GM12878 (cell line): ENCODE results near the gene TAF4. TPM values are rescaled to one million over a fixed set of nuclear protein-coding genes. Genes with fewer than 3 reads are reported as not detected.

ENCODE experiments used
- ATAC-seq: fragments of 200-7000 bp; cut with Tn5 transposase; 3 replicates; pipeline ENCODE4 v1.9.1; 2020; ENCODE audit warnings: mild to moderate bottlenecking, moderate library complexity
- BruUV-seq: library from RNA; stranded (reverse); fragments of 400-500 nt; replicated peaks from 2 replicates; lab custom pipeline; 2021; lab: Mats Ljungman, UMichigan
- CTCF ChIA-PET: fragments of 300-600 bp; sonication (Branson Sonifier 250); formaldehyde crosslinking; extraction: SDS; loops from one replicate; lab custom pipeline; 2021; ENCODE audit warnings: inconsistent platforms; lab: Yijun Ruan, JAX
- POLR2A ChIA-PET: fragments of 350-600 bp; formaldehyde crosslinking; extraction: SDS; loops from one replicate; lab custom pipeline; 2021; ENCODE audit warnings: inconsistent platforms; lab: Charles Lee
- RAD21 ChIA-PET: fragments of 300-600 bp; sonication (Branson Sonifier 250); formaldehyde crosslinking; loops from one replicate; lab custom pipeline; 2023; ENCODE audit warnings: antibody characterized with exemption; ENCODE audit not compliant: unreplicated experiment; lab: Charles Lee
- SMC1A ChIA-PET: fragments of 300-600 bp; sonication (Branson Sonifier 250); formaldehyde crosslinking; loops from one replicate; lab custom pipeline; 2023; ENCODE audit not compliant: unreplicated experiment, uncharacterized antibody; lab: Charles Lee
- DNase-seq: peaks from one replicate; pipeline ENCODE4 v3.0.0-alpha.2; 2011; ENCODE audit warnings: low read depth, low spot score
- FAIRE-seq: peaks from 3 replicates; lab custom pipeline; 2011; peaks lifted over from hg19 to GRCh38; lab: Jason Lieb, UNC
- H2AFZ ChIP-seq: 2 replicates; pipeline ENCODE4 v1.6.0; 2011; ENCODE audit warnings: low read depth, low read length, control low read depth; ENCODE audit not compliant: control insufficient read depth
- H3K27ac ChIP-seq: 2 replicates; pipeline ENCODE4 v1.5.1; 2011; ENCODE audit warnings: control low read depth; ENCODE audit not compliant: control insufficient read depth, insufficient read depth
- H3K27me3 ChIP-seq, 2 experiments: replicated peaks in 1 of 2; 2 replicates each; pipeline versions ENCODE4 v1.6.0 to v1.6.1; 2011; ENCODE audit warnings: low read length in 1 of 2; ENCODE audit not compliant: control insufficient read depth in 2 of 2, insufficient read depth in 2 of 2
- H3K36me3 ChIP-seq, 2 experiments: 2 replicates each; pipeline ENCODE4 v1.5.1; 2011; ENCODE audit warnings: low read length in 1 of 2; ENCODE audit not compliant: control insufficient read depth in 2 of 2, insufficient read depth in 2 of 2
- H3K4me1 ChIP-seq: 2 replicates; pipeline ENCODE4 v1.6.1; 2011; ENCODE audit warnings: mild to moderate bottlenecking, low read length, moderate library complexity, mixed read lengths; ENCODE audit not compliant: control insufficient read depth, insufficient read depth
- H3K4me2 ChIP-seq: 2 replicates; pipeline ENCODE4 v1.6.0; 2011; ENCODE audit warnings: control low read depth; ENCODE audit not compliant: control insufficient read depth, insufficient read depth
- H3K4me3 ChIP-seq: fragments of 200-600 bp; sonication (generic); 2 replicates; pipeline ENCODE4 v1.5.1; 2016
- H3K79me2 ChIP-seq: 2 replicates; pipeline ENCODE4 v1.6.0; 2011; ENCODE audit warnings: low read length; ENCODE audit not compliant: control insufficient read depth, insufficient read depth
- H3K9ac ChIP-seq: 2 replicates; pipeline ENCODE4 v1.8.0; 2011; ENCODE audit warnings: low read length, control low read depth, mixed read lengths; ENCODE audit not compliant: control insufficient read depth, insufficient read depth
- H3K9me3 ChIP-seq: replicated peaks from 3 replicates; pipeline ENCODE4 v1.5.1; 2011; ENCODE audit warnings: mild to moderate bottlenecking, low read length; ENCODE audit not compliant: control insufficient read depth, insufficient read depth
- H4K20me1 ChIP-seq: 2 replicates; pipeline ENCODE4 v1.6.0; 2011; ENCODE audit not compliant: control insufficient read depth, insufficient read depth
- CBFB ChIP-seq: IDR thresholded peaks from 2 replicates; pipeline ENCODE4 v1.6.1; 2016; ENCODE audit warnings: antibody characterized with exemption, low read depth
- CHD1 ChIP-seq: IDR thresholded peaks from 2 replicates; pipeline ENCODE4 v1.6.1; 2012; ENCODE audit warnings: low read depth, low read length, improper control_type of control experiment
- GATAD2B ChIP-seq: fragments of 450-650 bp; conservative IDR thresholded peaks from 2 replicates; pipeline ENCODE4 v1.6.1; 2017; ENCODE audit warnings: low read depth, mild to moderate bottlenecking, moderate library complexity
- KDM1A ChIP-seq: fragments of 200-600 bp; sonication (generic); IDR thresholded peaks from 2 replicates; pipeline ENCODE4 v1.6.1; 2016; ENCODE audit warnings: borderline replicate concordance
- NRF1 ChIP-seq: conservative IDR thresholded peaks from 2 replicates; pipeline ENCODE4 v1.6.1; 2011; ENCODE audit warnings: mild to moderate bottlenecking, low read depth, low read length, improper control_type of control experiment
- POLR2A ChIP-seq: IDR thresholded peaks from 2 replicates; pipeline ENCODE4 v1.6.1; 2011; ENCODE audit warnings: low read depth, mild to moderate bottlenecking, low read length
- RAD21 ChIP-seq: IDR thresholded peaks from 2 replicates; pipeline ENCODE4 v1.6.1; 2011; ENCODE audit warnings: mild to moderate bottlenecking, low read depth, low read length, moderate library complexity; ENCODE audit not compliant: insufficient read depth
- RELA ChIP-seq: fragments of 450-650 bp; IDR thresholded peaks from 2 replicates; pipeline ENCODE4 v1.8.0; 2014; ENCODE audit warnings: borderline replicate concordance; ENCODE audit not compliant: partially characterized antibody
- SIN3A ChIP-seq: IDR thresholded peaks from 2 replicates; pipeline ENCODE4 v1.6.1; 2012; ENCODE audit warnings: low read depth, low read length, improper control_type of control experiment
- USF2 ChIP-seq: IDR thresholded peaks from 2 replicates; pipeline ENCODE4 v1.6.1; 2011; ENCODE audit warnings: low read depth, low read length, improper control_type of control experiment, borderline replicate concordance
- YY1 ChIP-seq: IDR thresholded peaks from 2 replicates; pipeline ENCODE4 v1.6.1; 2011; ENCODE audit warnings: low read depth, mild to moderate bottlenecking, low read length
- WGBS: methylation state at CpG from one replicate; pipeline ENCODE4 v1.1.6; 2016; ENCODE audit warnings: low lambda C conversion rate; ENCODE audit not compliant: insufficient replicate concordance, insufficient coverage; ENCODE audit errors: missing lambda C conversion rate; 5-methylcytosine and 5-hydroxymethylcytosine counted together
- in situ Hi-C: fragments of 300-500 bp; cut with MboI; formaldehyde crosslinking; loops from 9 replicates; pipeline ENCODE4 v1.14.3; 2018; ENCODE audit warnings: mixed read lengths
- intact Hi-C: fragments of 100-400 bp; cut with micrococcal nuclease; formaldehyde crosslinking; loops from one replicate; pipeline ENCODE4 v1.14.2; 2022; ENCODE audit not compliant: unreplicated experiment
- polyA plus RNA-seq, 11 experiments: library from polyadenylated mRNA; depleted of rRNA in 4 of 11; unstranded in 6 of 11; stranded (reverse) in 5 of 11; fragments of >200 nt; fragmentation: Nextera tagmentation in 4 of 11; fragmentation: Illumina TruSeq in 1 of 11; extraction: Ambion mirVana in 4 of 11; extraction: Trizol in 1 of 11; gene quantifications; 1 replicate in 1 of 11; 2 replicates in 10 of 11; pipeline versions ENCODE4 v1.2.1 to v1.2.3, GENCODE V29; 2011 to 2016; ENCODE audit warnings: inconsistent platforms in 2 of 11, missing spikeins in 2 of 11, low read depth in 1 of 11
- total RNA-seq, 4 experiments: library from RNA; depleted of rRNA in 3 of 4; stranded (reverse); fragments of >200 nt in 3 of 4; fragmentation: Illumina TruSeq in 1 of 4; extraction: Trizol in 1 of 4; gene quantifications; 2 replicates each; pipeline versions ENCODE4 v1.2.1 to v1.2.3, GENCODE V29; 2013 to 2021

TAF4 gene
- total and polyA plus RNA-seq, 10 of the 15 experiments (the other 5 are each of a cell fraction or from before 2014, with no cell fraction given) = 0.39 to 16.9 (median 3.4) TPM

DNA sequence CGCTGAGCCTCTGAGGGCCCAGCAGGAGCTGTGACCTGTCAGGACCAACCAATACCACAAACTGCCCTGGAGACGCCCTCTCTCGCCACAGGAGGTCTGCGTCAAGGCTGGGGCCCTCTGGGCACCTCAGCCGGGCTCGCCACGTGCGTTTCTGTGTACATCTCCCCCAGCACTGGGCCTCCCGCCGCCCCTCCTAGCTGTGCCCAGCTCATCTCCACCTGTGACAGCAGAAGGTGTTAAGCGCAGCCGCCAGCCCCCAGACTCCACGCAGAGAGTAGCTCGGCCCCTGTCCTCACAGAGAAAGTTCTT, 91.4 kb downstream of the TAF4 start:
- H2AFZ ChIP-seq = no peak overlapping the region
- no peak overlapping the region for H3K4me3 ChIP-seq
- ChIA-PET CTCF (no interaction called here), POLR2A (no interaction called here)
- no peaks in the 10 kb centered on the region for H3K4me1 ChIP-seq
- intact Hi-C loops = no loop called here
- H4K20me1 ChIP-seq = no peaks in the 10 kb centered on the region
- no peak overlapping the region for H3K9ac ChIP-seq
- in situ Hi-C loops = no loop called here
- TF ChIP-seq NRF1 = no peak
- no peak for TF ChIP-seq GATAD2B
- TF ChIP-seq USF2 = no peak
- TF ChIP-seq CHD1 = no peak
- TF ChIP-seq CBFB = no peak
- no peak for TF ChIP-seq RAD21
- no peak for TF ChIP-seq KDM1A
- TF ChIP-seq POLR2A = no peak
- TF ChIP-seq SIN3A = no peak
- no peak for TF ChIP-seq YY1
- no peak for TF ChIP-seq RELA
- TF ChIP-seq, all 136 proteins: peak for 0
- Histone ChIP-seq H3K79me2 (no peaks in the 10 kb centered on the region), H3K27me3 (no peaks in the 10 kb centered on the region), H3K27ac (no peak overlapping the region), H3K9me3 (no peaks in the 10 kb centered on the region), H3K36me3 (peaks cover 8 to 13% of the 10 kb centered on the region in 2 experiments), H3K4me2 (no peak overlapping the region)
- FAIRE-seq (no peak), ATAC-seq (no peak), DNase-seq (no peak)
- RAD21 ChIA-PET = no interaction called here
- no TSS peak for BruUV-seq
- WGBS = 96% methylated on average over 14 of the region's 14 CpGs
- SMC1A ChIA-PET = no interaction called here
